Right lobe of liver (tissue), 4 donors: Measurements from ENCODE around the gene ENOX1.

Experiments used
- CTCF ChIP-seq, 4 donors: fragments of 200-600 bp in 3 of 4; fragments of 450-650 bp in 1 of 4; IDR thresholded peaks; one replicate each; pipeline versions ENCODE4 v1.5.1 to v1.8.0; 2016 to 2022; ENCODE audit warnings: antibody characterized with exemption in 4 of 4, mild to moderate bottlenecking in 2 of 4
- POLR2A ChIP-seq: fragments of 450-650 bp; IDR thresholded peaks from one replicate; pipeline ENCODE4 v1.6.1; 2017; ENCODE audit warnings: antibody characterized with exemption, mild to moderate bottlenecking
- donor health status: DM: no; HTN: no; CAD: no.
- donor health status: DM: no; HTN: no; CAD: no.
- donor health status: DM: no; HTN: yes; CAD: no.

- TF ChIP-seq CTCF (IDR thresholded peaks at IDR 0.05) = no peak
- TF ChIP-seq POLR2A = no peak
These were observed 240.0 kb downstream of the ENOX1 start for GRCh38 chr13:43546816-43547215.
